Stimulated activated naive CD8-positive, alpha-beta T cell treated with anti-CD3 and anti-CD28 coated beads, Interleukin-15, Interleukin-2, amounts not matched to agents 100 U/mL and 50 U/mL, for 24 hours (primary cell): Measurements from ENCODE around the gene ZNF827.

Experiments used
- ATAC-seq: fragments of 150-1000 bp; cut with Tn5 transposase; one replicate; pipeline ENCODE4 v1.10.0; 2021
- DNase-seq: peaks from one replicate; pipeline ENCODE4 v3.0.0; 2021

ZNF827 gene

GRCh38 chr4:145796346-145796745 is 142.3 kb downstream of the ZNF827 start:
- DNase-seq (no peak), ATAC-seq (no peak)

- no peak for DNase-seq
- no peak for ATAC-seq
These were observed 143.1 kb downstream of the ZNF827 start for GRCh38 chr4:145795521-145795920.

GRCh38 chr4:145792429-145792828 is 146.2 kb downstream of the ZNF827 start:
- ATAC-seq (no peak), DNase-seq (no peak)

- ATAC-seq (no peak), DNase-seq (no peak)
These were observed 146.6 kb downstream of the ZNF827 start for GRCh38 chr4:145791988-145792387.

- DNase-seq (no peak), ATAC-seq (no peak)
These were observed 149.9 kb downstream of the ZNF827 start for GRCh38 chr4:145788755-145789154.

GRCh38 chr4:145786830-145787229 is 151.8 kb downstream of the ZNF827 start:
- no peak for ATAC-seq
- DNase-seq, result no peak

GRCh38 chr4:145786261-145786660 is 152.4 kb downstream of the ZNF827 start:
- no peak for ATAC-seq

GRCh38 chr4:145785391-145786008 is 153.1 kb downstream of the ZNF827 start:
- ATAC-seq, result no peak
- no peak for DNase-seq

More at GRCh38 chr4:145786261-145786660, 152.4 kb downstream of the ZNF827 start:
- no peak for DNase-seq

GRCh38 chr4:145784036-145784435 is 154.6 kb downstream of the ZNF827 start:
- ATAC-seq (peak; percentile 87), DNase-seq (no peak)

- no peak for ATAC-seq
These were observed 155.9 kb downstream of the ZNF827 start for GRCh38 chr4:145782756-145783155.

GRCh38 chr4:145781351-145781750 is 157.3 kb downstream of the ZNF827 start:
- DNase-seq, result no peak
- no peak for ATAC-seq

More at GRCh38 chr4:145782756-145783155, 155.9 kb downstream of the ZNF827 start:
- DNase-seq, result no peak

GRCh38 chr4:145779319-145779801 is 159.3 kb downstream of the ZNF827 start:
- DNase-seq, result no peak
- ATAC-seq, result no peak

- no peak for ATAC-seq
These were observed 162.4 kb downstream of the ZNF827 start for GRCh38 chr4:145776208-145776607.

GRCh38 chr4:145775406-145775805 is 163.2 kb downstream of the ZNF827 start:
- DNase-seq, result no peak
- no peak for ATAC-seq

More at GRCh38 chr4:145776208-145776607, 162.4 kb downstream of the ZNF827 start:
- no peak for DNase-seq

GRCh38 chr4:145774473-145774872 is 164.2 kb downstream of the ZNF827 start:
- DNase-seq, result no peak
- ATAC-seq, result no peak

GRCh38 chr4:145773581-145774234 is 164.9 kb downstream of the ZNF827 start:
- ATAC-seq, result peak; percentile 63
- no peak for DNase-seq

GRCh38 chr4:145772347-145772746 is 166.3 kb downstream of the ZNF827 start:
- no peak for ATAC-seq
- no peak for DNase-seq

GRCh38 chr4:145770124-145770523 is 168.5 kb downstream of the ZNF827 start:
- ATAC-seq (no peak), DNase-seq (no peak)

- DNase-seq, result no peak
- no peak for ATAC-seq
These were observed 169.1 kb downstream of the ZNF827 start for GRCh38 chr4:145769450-145770037.

GRCh38 chr4:145766273-145766672 is 172.3 kb downstream of the ZNF827 start:
- ATAC-seq, result no peak
- DNase-seq, result no peak

- no peak for DNase-seq
- ATAC-seq, result no peak
These were observed 175.2 kb downstream of the ZNF827 start for GRCh38 chr4:145763399-145763798.

GRCh38 chr4:145762719-145763118 is 175.9 kb downstream of the ZNF827 start:
- ATAC-seq, result no peak
- DNase-seq, result no peak
